SK-N-SH (cell line): ENCODE results near the gene FAM25C.
"Not testable (repeated sequence)": the region's sequence is repeated elsewhere in the genome, so short reads cannot be mapped to it uniquely, and the experiment has no call there.

Experiments
- CHD2 ChIP-seq: fragments of 150-350 bp; IDR thresholded peaks from 2 replicates; pipeline ENCODE4 v1.6.1; 2018; ENCODE audit warnings: low read length; ENCODE audit not compliant: partially characterized antibody
- GABPA ChIP-seq: IDR thresholded peaks from 2 replicates; pipeline ENCODE4 v1.4.0; 2012; ENCODE audit warnings: low read depth, mild to moderate bottlenecking
- NFIC ChIP-seq: IDR thresholded peaks from 2 replicates; pipeline ENCODE4 v1.4.0; 2012; ENCODE audit warnings: borderline replicate concordance
- NRF1 ChIP-seq: IDR thresholded peaks from 2 replicates; pipeline ENCODE4 v1.6.1; 2012; ENCODE audit warnings: low read depth, mild to moderate bottlenecking, low read length
- POLR2AphosphoS5 ChIP-seq: IDR thresholded peaks from 2 replicates; pipeline ENCODE4 v1.6.1; 2012; ENCODE audit warnings: low read depth, low read length
- SMC3 ChIP-seq: IDR thresholded peaks from 2 replicates; pipeline ENCODE4 v1.6.1; 2012; ENCODE audit warnings: low read depth, low read length, improper control_type of control experiment
- TF ChIP-seq, protein P1 (sequence below): fragments of 200-600 bp; sonication (generic); IDR thresholded peaks from 2 replicates; pipeline ENCODE4 v1.6.1; 2017; ENCODE audit warnings: antibody characterized with exemption, mild to moderate bottlenecking, moderate library complexity

DNA sequence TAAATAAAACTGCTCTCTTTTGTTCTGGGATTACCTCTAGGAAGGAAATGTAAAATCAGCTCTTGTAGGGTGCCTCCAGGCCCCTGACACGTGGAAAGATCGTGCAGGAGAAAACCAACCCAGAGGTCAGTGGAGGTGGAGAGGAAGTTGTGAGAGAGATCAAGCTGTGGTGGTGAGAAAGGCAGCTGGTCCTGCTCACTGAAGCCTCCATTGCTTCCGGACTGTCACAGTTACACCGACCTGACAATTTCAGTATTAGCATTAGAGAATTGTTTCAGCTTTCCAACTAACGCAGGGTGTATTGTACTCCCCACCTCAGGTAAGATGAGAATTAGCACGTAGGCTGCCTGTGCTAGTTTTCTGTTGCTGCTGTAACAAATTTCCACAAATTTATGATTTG is 30.6 kb downstream of the FAM25C start:
- TF ChIP-seq, protein P1, sequence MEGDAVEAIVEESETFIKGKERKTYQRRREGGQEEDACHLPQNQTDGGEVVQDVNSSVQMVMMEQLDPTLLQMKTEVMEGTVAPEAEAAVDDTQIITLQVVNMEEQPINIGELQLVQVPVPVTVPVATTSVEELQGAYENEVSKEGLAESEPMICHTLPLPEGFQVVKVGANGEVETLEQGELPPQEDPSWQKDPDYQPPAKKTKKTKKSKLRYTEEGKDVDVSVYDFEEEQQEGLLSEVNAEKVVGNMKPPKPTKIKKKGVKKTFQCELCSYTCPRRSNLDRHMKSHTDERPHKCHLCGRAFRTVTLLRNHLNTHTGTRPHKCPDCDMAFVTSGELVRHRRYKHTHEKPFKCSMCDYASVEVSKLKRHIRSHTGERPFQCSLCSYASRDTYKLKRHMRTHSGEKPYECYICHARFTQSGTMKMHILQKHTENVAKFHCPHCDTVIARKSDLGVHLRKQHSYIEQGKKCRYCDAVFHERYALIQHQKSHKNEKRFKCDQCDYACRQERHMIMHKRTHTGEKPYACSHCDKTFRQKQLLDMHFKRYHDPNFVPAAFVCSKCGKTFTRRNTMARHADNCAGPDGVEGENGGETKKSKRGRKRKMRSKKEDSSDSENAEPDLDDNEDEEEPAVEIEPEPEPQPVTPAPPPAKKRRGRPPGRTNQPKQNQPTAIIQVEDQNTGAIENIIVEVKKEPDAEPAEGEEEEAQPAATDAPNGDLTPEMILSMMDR, result not testable (repeated sequence)
- not testable (repeated sequence) for TF ChIP-seq POLR2AphosphoS5, NRF1, SMC3, NFIC, GABPA, CHD2
